Renal cortex interstitium (tissue), 15 donors: ENCODE results near the gene FASTKD3. TPM values are rescaled to one million over a fixed set of nuclear protein-coding genes. Genes with fewer than 3 reads are reported as not detected.
"Not testable (repeated sequence)": the region's sequence is repeated elsewhere in the genome, so short reads cannot be mapped to it uniquely, and the experiment has no call there.

Source experiments
- DNase-seq, 11 donors: peaks; one replicate each; pipeline ENCODE4 v3.0.0-alpha.2; 2013; ENCODE audit warnings: low read depth in 9 of 11, low spot score in 4 of 11; ENCODE audit errors: extremely low read depth in 1 of 11
- long read RNA-seq, 16 experiments: transcript quantifications; one replicate each; lab custom pipeline, GENCODE V29; 2026
- polyA plus RNA-seq, 3 donors: library from polyadenylated mRNA; unstranded; fragments of 120-200 nt; gene quantifications; one replicate each; pipeline ENCODE4 v1.2.1, GENCODE V29; 2013; ENCODE audit not compliant: insufficient read length in 3 of 3

Gene FASTKD3, protein sequence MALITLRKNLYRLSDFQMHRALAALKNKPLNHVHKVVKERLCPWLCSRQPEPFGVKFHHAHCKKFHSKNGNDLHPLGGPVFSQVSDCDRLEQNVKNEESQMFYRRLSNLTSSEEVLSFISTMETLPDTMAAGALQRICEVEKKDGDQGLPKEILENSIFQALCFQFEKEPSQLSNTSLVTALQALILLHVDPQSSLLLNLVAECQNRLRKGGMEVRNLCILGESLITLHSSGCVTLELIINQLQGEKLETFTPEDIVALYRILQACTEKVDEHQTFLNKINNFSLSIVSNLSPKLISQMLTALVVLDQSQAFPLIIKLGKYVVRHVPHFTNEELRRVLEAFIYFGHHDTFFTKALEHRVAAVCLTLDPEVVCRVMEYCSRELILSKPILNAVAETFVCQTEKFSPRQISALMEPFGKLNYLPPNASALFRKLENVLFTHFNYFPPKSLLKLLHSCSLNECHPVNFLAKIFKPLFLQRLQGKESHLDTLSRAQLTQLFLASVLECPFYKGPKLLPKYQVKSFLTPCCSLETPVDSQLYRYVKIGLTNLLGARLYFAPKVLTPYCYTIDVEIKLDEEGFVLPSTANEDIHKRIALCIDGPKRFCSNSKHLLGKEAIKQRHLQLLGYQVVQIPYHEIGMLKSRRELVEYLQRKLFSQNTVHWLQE
- polyA plus RNA-seq: 10 to 100 TPM; 19.7 to 31.6 (median 25.6) TPM
- long read RNA-seq, donor 1, partial matches to known transcripts: 0 of 4 reads
- long read RNA-seq, donor 1, other reads (novel, unspliced or antisense): 0 of 4 reads
- long read RNA-seq, donor 2: 0 reads
- long read RNA-seq, donor 3, partial matches to known transcripts: 24 of 26 reads
- long read RNA-seq, donor 3, other reads (novel, unspliced or antisense): 0 of 26 reads
- long read RNA-seq, donor 4, partial matches to known transcripts: 0 of 4 reads
- long read RNA-seq, donor 4, other reads (novel, unspliced or antisense): 0 of 4 reads
- long read RNA-seq, donor 5: 0 reads
- long read RNA-seq, donor 6, partial matches to known transcripts: 0 of 3 reads
- long read RNA-seq, donor 6, other reads (novel, unspliced or antisense): 0 of 3 reads
- long read RNA-seq, donor 7, partial matches to known transcripts: 0 of 3 reads
- long read RNA-seq, donor 7, other reads (novel, unspliced or antisense): 0 of 3 reads
- long read RNA-seq, donor 8: 0 reads
- long read RNA-seq, donor 9, partial matches to known transcripts: 0 of 2 reads
- long read RNA-seq, donor 9, other reads (novel, unspliced or antisense): 0 of 2 reads
- long read RNA-seq, donor 10, partial matches to known transcripts: 0 of 2 reads
- long read RNA-seq, donor 10, other reads (novel, unspliced or antisense): 0 of 2 reads
- long read RNA-seq, donor 11, partial matches to known transcripts: 0 of 2 reads
- long read RNA-seq, donor 11, other reads (novel, unspliced or antisense): 0 of 2 reads
- long read RNA-seq, donor 12, partial matches to known transcripts: 0 of 1 reads
- long read RNA-seq, donor 12, other reads (novel, unspliced or antisense): 0 of 1 reads
- long read RNA-seq, donor 13: 0 reads
- long read RNA-seq, donor 14, partial matches to known transcripts: 0 of 4 reads
- long read RNA-seq, donor 14, other reads (novel, unspliced or antisense): 0 of 4 reads
- long read RNA-seq, donor 15, partial matches to known transcripts: 0 of 2 reads
- long read RNA-seq, donor 15, other reads (novel, unspliced or antisense): 0 of 2 reads
- long read RNA-seq, donor 16, partial matches to known transcripts: 0 of 4 reads
- long read RNA-seq, donor 16, other reads (novel, unspliced or antisense): 0 of 4 reads

DNA sequence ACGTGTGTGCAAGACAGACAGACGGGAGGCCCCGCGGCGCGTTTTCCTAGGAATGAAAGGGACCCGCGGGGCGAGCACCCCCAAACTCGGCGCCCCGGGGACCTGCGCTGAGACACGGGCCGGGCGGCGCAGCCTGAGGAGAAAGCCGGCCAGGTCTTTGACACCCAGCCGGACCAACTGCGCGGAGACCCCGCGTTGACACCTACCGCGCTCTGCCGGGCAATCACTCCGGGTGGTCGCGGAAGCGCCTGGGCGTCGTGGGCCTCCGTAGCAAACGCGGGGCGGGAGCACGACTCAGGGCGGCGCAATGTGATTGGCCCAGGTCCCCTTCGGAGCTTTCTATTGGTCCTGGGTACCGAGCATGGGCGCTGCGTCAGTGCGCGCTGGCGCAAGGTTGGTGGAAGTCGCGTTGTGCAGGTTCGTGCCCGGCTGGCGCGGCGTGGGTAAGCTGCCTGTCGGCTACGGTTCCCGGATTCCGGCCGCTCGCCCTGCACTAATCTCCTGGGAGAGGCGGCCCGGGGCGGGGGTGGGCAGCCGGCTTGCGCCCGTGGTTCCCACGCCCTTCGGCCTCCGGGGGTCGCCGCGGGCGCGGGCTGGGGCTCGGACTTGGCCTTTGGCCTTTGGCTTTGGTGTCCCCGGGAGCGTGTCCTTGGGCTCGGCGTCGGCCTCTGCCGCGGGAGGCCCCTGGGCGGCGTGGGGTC is at the start of gene FASTKD3, which contains the start of gene MTRR:
TSS of gene FASTKD3 (minus strand) at position 259 of the 701 bp plus-strand sequence. CDS start 948 bp downstream, outside the sequence.
TSS of gene MTRR (plus strand) at position 376 of the 701 bp plus-strand sequence. CDS start 1,647 bp downstream, outside the sequence.
- DNase-seq: peak in 10 of 11 donors; percentile 75 to 91 (median 89)

DNA sequence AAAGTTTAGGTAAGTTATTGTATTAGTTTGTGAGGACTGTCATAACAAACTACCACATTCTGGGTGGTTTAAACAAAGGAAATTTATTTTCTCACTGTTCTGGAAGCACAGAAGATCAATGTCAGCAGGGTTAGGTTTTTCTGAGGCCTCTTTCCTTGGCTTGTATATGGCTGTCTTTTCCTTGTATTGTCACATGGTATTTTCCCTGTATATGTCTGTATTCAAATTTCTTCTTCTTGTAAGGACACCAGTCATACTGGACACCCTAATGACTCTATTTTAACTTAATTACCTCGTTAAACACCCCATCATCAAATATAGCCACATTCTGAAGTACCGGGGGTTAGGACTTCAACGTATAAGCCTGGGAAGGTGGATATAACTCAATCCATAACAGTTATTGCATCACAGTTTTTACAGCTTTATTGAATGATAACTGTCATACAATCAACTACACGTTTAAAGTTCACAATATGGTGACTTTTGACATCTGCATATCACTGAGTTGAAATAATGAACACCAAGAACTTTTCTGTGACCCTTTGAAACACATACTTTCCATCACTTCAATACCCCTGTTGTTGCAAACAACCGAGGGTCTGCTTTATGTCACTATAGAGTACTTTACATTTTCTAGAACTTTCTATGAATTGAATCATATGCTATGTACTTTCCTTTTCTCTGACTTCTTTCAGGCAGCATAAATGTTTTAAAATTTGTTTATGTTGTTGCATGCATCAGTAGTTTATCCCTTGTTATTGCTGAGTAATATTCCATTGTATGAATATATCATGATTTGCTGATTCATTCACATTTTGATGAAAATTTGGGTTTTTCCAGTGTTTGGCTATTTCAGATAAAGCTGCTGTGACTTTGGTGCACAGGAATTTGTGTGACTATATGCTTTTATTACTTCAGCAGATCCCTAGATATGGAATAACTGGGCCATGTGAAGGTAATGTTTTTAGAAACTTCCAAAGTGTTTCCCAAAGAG is 48.6 kb upstream of the FASTKD3 start:
- DNase-seq: no peak

DNA sequence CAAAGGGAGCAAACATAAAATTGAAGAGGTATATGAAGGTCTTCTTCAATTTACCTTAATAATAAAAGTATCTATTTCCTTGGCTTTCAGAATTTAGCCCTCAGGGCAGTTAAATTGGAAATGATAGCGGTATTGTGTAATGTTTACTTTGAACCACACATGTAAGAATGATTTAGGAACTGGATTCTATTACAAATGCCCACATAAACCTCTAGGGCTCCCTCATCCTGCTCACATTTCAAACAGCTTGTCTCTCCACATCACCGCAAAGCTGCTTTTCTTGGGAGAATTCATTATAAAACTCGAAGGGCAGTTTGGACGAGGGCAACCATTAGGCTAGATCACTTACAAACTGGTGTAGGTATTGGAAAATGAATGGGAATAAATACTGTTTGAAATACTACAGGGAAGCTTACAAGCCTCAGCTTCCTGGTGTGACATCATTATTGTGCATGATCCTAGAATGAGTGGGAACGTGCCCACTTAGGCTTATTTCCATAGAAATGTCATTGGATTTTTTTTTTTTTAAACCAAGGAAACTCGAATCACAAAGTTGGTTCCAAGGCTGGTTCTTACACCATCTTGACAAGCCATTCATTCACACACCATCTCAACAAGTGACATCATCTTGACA is 47.5 kb upstream of the FASTKD3 start:
- DNase-seq: peak in 4 of 11 donors; percentile 10 to 46 (median 28)

DNA sequence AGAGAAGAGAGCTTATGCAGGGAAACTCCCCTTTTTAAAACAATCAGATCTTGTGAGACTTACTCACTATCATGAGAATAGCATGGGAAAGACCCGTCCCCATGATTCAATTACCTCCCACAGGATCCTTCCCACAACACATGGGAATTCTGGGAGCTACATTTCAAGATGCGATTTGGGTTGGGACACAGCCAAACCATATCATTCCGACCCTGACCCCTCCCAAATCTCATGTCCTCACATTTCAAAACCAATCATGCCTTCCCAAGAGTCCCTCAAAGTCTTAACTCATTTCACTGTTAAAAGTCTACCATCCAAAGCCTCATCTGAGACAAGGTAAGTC is 42.6 kb upstream of the FASTKD3 start:
- DNase-seq: not testable (repeated sequence)

DNA sequence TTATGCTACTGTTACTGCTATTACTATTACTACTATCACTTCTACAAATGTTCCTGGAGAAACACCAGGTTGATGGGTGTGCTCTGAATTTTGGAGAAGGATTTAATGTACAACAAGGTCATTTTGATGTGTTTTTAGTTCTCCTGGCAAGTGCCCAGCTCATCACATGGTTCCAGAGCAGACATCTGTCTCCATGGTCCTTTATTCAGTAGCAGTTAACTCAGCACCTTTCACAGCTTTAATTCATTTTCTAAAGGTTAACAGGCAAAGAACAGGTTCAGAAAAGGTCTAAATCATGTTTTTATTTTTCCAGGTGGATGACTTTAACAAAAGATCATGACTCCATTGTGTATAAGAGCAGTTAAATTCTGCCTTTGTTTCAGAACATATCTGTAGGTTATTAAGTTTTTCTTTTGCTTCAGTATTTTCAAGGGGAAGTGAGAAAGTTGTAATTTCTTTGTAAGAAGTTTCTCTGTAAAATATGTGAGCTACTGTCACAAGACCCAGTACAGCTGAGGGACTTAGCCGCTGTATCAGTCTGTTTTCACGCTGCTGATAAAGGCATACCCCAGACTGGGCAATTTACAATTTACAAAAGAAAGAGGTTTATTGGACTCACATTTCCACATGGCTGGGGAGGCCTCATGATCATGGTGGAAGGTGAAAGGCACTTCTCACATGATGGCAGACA is 42.1 kb upstream of the FASTKD3 start:
- no peak for DNase-seq

DNA sequence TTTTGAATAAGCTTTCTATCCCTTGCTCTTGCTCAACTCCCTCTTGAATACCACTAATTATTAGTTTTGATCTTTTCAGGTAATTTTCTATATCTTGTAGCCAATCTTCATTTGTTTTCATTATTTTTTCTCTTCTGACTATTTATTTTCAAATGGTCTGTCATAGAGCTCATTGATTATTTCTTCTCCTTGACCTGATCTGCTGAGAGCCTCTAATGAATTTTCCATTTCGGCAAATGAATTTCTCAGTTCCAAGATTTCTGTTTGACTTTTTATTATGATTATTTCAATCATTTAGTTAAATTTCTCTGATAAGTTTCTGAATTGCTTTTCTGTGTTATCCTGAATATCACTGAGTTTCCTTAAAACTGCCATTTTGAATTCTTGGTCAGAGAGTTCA is 39.5 kb upstream of the FASTKD3 start:
- no peak for DNase-seq

DNA sequence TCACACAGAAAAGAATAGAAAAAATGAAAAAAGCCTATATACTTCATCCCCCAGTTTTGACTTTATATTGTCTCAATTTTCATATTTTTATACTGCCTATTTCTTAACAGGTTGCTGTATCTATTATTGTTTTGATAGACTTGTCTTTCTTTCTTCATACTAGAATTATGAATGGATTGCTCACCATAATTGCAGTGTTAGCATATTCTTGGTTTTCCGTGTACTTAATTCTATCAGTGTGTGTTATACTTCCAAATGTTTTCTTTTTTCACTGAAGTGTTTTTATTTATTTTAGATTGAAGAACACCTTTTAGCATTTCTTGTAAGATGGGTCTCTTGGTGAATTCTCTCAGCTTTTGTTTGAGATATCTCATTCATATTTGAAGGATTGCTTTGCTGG is 38.8 kb upstream of the FASTKD3 start:
- no peak for DNase-seq

DNA sequence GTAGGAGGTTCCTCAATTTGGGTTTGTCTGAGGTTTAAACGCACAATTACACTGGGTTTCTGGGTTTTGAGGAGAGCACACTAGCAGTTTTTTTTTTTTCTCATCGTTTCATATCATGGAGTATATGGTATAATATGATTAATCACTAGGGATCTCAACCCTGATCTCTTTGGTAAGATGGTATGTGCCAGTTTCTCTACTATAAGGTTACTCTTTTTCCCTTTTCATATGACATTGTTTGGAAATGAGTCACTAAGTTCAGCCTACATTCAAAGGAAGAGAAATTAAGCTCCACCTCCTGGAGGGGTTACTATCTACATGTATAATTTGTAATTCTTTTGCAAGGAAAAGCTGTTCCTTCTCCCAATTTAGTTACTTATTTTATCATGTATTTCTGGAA is 35.3 kb upstream of the FASTKD3 start:
- no peak for DNase-seq

DNA sequence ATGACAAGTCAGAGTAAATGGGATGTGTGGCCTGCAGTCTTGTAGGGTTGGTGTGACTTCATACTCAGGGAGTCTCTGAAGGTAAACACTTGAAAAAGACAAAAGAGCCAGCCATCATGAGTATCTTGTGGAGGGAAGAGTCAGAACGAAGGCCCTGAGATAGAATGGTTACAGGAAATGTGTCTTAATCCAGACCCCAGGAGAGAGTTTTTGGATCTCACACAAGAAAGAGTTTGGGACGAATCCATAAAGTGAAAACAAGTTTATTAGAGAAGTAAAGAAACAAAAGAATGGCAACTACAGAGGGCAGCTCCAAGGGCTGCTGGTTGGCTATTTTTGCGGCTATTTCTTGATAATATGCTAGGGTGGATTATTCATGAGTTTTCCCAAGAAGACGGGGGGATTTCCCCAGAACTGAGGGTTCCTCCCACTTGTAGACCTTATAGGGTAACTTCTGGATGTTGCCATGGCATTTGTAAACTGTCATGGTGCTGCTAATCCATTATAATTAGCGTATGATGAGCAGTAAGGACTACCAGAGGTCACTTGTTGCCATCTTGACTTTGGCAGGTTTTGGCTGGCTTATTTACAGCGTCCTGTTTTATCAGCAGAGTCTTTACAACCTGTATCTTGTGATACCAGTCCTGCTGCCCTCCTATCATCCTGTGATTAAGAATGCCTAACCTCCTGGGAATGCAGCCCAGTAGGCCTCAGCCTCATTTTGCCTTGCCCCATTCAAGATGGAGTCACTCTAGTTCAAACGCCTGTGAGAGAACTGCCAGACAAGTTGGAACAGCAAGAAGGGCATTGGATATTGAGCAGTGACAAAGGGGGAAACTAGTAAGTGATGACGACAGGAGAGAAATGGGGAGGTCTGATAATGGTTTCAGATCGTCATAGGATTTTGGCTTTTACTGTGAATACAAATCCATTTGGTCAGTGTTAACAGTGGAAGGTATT is 34.1 kb upstream of the FASTKD3 start:
- DNase-seq: no peak

DNA sequence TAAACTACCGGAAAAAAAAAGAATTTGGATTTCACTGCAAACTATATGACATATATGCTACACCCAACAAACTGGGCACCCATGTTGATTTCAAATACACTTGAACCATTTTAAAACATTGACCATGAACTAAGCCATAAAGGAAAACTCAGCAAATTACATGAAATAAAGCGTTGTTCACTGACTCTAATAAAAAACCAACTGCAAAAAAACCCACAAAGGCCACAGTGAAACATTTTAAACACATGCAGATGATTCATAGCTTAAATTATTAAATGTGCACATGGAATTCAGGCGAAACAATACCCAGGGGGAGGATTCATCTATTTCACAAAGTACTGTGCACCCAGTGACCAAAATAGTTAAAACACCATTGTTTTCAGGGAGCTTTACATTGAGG is 33.4 kb upstream of the FASTKD3 start:
- no peak for DNase-seq

DNA sequence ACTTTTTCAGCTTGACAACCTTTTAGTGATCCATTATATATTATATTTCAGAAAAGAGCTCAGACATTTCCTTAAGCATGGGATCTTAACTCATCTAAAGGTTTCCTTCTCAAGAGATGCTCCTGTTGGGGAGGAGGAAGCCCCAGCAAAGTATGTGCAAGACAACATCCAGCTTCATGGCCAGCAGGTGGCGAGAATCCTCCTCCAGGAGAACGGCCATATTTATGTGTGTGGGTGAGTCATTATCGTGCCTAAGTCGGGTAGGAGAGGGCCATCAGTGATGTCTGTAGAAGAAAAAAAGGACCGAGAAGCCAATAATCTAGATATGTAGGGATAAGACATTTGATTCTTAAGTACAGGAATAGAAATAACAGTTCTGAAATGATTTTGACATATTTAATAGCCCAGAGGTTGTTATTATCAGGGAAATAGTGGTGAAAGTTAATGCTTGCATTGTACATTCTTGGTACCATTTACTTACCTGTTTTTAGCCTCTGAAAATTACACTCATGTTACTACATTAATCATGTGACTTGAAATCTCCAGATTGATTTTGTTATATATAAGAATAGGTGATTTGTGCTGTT is 28.3 kb upstream of the FASTKD3 start:
- DNase-seq: no peak

DNA sequence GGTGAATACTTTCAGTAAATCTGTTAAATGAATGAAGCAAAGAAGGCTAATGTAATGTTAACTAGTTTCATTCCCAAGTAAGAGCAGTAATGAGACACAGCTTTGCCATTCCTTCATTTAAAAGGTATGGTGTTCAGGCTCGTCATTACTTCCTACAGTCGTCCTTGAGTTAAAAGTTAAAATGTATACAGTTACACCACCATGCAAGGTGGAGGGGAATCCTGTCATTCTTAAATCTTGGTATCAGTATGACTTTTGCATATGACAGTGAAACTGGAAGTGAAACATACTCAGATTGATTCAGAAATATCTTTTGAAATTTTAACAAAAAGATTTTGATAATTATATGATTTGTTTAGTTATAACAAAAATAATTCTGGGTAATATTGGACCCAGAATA is 26.0 kb upstream of the FASTKD3 start:
- DNase-seq: no peak

DNA sequence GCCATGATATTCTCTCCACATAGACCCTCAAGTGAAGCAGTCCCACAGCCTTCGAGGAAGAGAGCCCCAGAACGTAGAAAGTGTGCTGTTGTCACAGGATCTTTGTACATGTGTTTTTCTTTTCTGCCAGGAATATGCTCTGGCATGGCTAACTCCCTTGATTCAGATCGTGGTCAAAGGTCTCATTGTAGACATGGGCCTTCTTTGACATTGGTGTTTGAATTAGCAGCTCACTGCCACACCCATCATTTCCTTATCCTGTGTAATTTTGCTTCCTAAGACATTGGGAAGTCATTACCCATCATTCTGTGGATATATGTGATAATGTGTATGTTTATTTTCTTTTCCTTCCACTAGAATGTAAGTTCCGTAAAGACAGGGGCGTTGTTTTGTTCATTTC is 25.6 kb upstream of the FASTKD3 start:
- DNase-seq: no peak

DNA sequence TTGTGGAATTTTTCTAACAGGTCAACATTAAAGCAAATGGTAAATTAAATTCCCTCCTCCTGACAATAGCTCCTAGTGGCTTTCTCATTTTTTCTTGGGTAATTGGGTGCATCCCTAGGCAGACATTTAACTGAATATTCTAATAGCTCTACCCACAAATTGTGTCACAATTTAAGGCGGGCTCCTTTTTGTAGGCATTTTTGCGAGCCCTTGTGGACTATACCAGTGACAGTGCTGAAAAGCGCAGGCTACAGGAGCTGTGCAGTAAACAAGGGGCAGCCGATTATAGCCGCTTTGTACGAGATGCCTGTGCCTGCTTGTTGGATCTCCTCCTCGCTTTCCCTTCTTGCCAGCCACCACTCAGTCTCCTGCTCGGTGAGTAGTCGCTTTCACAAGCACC is 20.1 kb upstream of the FASTKD3 start:
- DNase-seq: no peak
